Measurements from ENCODE around the gene TRIM72.
"Not testable (repeated sequence)": the region's sequence is repeated elsewhere in the genome, so short reads cannot be mapped to it uniquely, and the experiment has no call there.

The TRIM72 gene

GRCh38 chr16:31213877-31214707 lies at the start of gene TRIM72:
TSS of gene TRIM72 (plus strand) at chr16:31214119. CDS start at chr16:31214739, 620 bp downstream.
- TF ChIP-seq CTCF (conservative IDR thresholded peaks at IDR 0.05): no peak
- H3K27ac ChIP-seq: peak within 1 kb of the TSS; percentile 51; the same call in 1 of the 2 replicates

GRCh38 chr16:31167315-31167714 lies 46.6 kb upstream of the TRIM72 start:
- H3K27ac ChIP-seq: no peak overlapping the region
- no peak for TF ChIP-seq CTCF (conservative IDR thresholded peaks at IDR 0.05)

- TF ChIP-seq CTCF (conservative IDR thresholded peaks at IDR 0.05): no peak
- H3K27ac ChIP-seq: no peak overlapping the region
Measured at GRCh38 chr16:31168848-31169247, 45.1 kb upstream of the TRIM72 start.

GRCh38 chr16:31170048-31170447 lies 43.9 kb upstream of the TRIM72 start:
- not testable (repeated sequence) for H3K27ac ChIP-seq

- TF ChIP-seq CTCF (conservative IDR thresholded peaks at IDR 0.05): no peak
- no peak overlapping the region for H3K27ac ChIP-seq
Measured at GRCh38 chr16:31177136-31177535, 36.8 kb upstream of the TRIM72 start.

GRCh38 chr16:31179219-31179746 lies 34.6 kb upstream of the TRIM72 start:
- H3K27ac ChIP-seq: peak overlapping the region; percentile 83
- TF ChIP-seq CTCF (conservative IDR thresholded peaks at IDR 0.05): no peak

GRCh38 chr16:31179747-31180459 lies 34.0 kb upstream of the TRIM72 start, which contains the start of gene FUS:
TSS of gene FUS (plus strand) at chr16:31180139. CDS start at chr16:31180215, 76 bp downstream.
- H3K27ac ChIP-seq: peak within 1 kb of the TSS; percentile 83
- no peak for TF ChIP-seq CTCF (conservative IDR thresholded peaks at IDR 0.05)

Measured in VCaP (cell line).